ENCODE results near the gene PLCL2.

DNA sequence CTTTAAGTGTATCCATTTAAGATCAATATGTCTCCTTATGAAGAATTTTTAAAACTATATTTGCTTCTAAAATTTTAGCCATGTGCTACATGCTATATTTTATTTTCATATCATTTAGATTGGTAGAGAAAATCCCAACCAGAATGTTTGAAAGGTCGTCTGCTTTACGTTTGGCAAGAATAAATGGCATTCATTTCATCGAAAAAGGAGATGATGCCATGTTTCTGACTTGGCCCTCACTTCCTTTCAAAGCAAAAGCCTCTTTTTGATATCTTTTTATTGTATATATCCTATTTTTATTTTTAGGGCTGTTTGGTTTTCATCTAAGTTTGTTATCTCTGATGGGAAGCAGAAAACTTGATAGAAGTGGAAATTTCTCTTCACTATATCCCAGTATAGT, 176.2 kb downstream of the PLCL2 start:
- TF ChIP-seq CTCF (IDR thresholded peaks at IDR 0.05) = no peak
- no peak for TF ChIP-seq POLR2A (IDR thresholded peaks at IDR 0.05)
- TF ChIP-seq EP300 (IDR thresholded peaks at IDR 0.05) = no peak
- TF ChIP-seq POLR2AphosphoS5 (IDR thresholded peaks at IDR 0.05) = no peak
